Ovary (tissue), 9 donors: ENCODE data around the gene ELOVL2. TPM values are rescaled to one million over a fixed set of nuclear protein-coding genes. Genes with fewer than 3 reads are reported as not detected.
A peak's percentile ranks its signal among the peaks of the same experiment; 100 is the strongest.

ENCODE experiments used
- DNase-seq, 5 donors: peaks; one replicate each; pipeline ENCODE4 v3.0.0-alpha.2; 2019 to 2020
- H3K27ac ChIP-seq, 2 donors: fragments of 200-600 bp; one replicate each; pipeline versions ENCODE4 v1.5.1 to v1.8.0; 2019 to 2022
- H3K27me3 ChIP-seq: fragments of 200-600 bp; one replicate; pipeline ENCODE4 v1.8.0; 2022
- H3K36me3 ChIP-seq: fragments of 200-600 bp; sonication (generic); one replicate; pipeline ENCODE4 v1.5.1; 2019
- H3K4me1 ChIP-seq: one replicate; pipeline ENCODE4 v1.8.1; 2013; ENCODE audit warnings: mild to moderate bottlenecking, moderate library complexity; ENCODE audit not compliant: insufficient read depth
- H3K4me3 ChIP-seq: fragments of 200-600 bp; sonication (generic); one replicate; pipeline ENCODE4 v1.5.1; 2017
- H3K9me3 ChIP-seq, 2 donors: fragments of 200-600 bp in 1 of 2; sonication (generic) in 1 of 2; one replicate each; pipeline versions ENCODE4 v1.5.1 to v1.8.1; 2013 to 2019; ENCODE audit warnings: mild to moderate bottlenecking in 1 of 2, moderate library complexity in 1 of 2
- EP300 ChIP-seq: sonication (generic); formaldehyde crosslinking; IDR thresholded peaks from one replicate; pipeline ENCODE4 v1.6.1; 2017; ENCODE audit warnings: antibody characterized with exemption
- POLR2A ChIP-seq: fragments of 450-650 bp; IDR thresholded peaks from one replicate; pipeline ENCODE4 v1.6.1; 2017; ENCODE audit warnings: antibody characterized with exemption, mild to moderate bottlenecking, moderate library complexity
- WGBS, 3 donors: extraction: QIAGEN DNeasy Blood & Tissue Kit in 1 of 3; methylation state at CpG; one replicate each; pipeline versions ENCODE4 v1.1.5 to v1.1.7; 2013 to 2017; 5-methylcytosine and 5-hydroxymethylcytosine counted together
- intact Hi-C, 4 donors: fragments of 100-400 bp; cut with DNase I; formaldehyde crosslinking; loops; one replicate each; pipeline versions ENCODE4 v1.11.0 to v1.15.1; 2022 to 2023
- polyA plus RNA-seq, 2 donors: library from polyadenylated mRNA; stranded (reverse); fragments of 200-250 nt in 1 of 2; fragments of 350-450 nt in 1 of 2; fragmentation: Illumina TruSeq in 1 of 2; extraction: RNeasy Lipid Tissue Mini Kit (QIAGEN cat#74804) in 1 of 2; gene quantifications; one replicate each; pipeline ENCODE4 v1.2.3, GENCODE V29; 2013 to 2014
- total RNA-seq, 7 donors: library from RNA; depleted of rRNA in 2 of 7; stranded (reverse); fragments of >200 nt in 2 of 7; fragmentation: NEBNext Ultra II Directional in 3 of 7; extraction: Animal tissue kit (Norgen Biotek cat#: 25700) in 3 of 7; gene quantifications; one replicate each; pipeline versions ENCODE4 v1.1.0 to v1.2.4, GENCODE V29; 2016 to 2023
- TF ChIP-seq, protein P1 (sequence below), 3 donors: fragments of 450-650 bp in 2 of 3; fragments of 200-600 bp in 1 of 3; IDR thresholded peaks; one replicate each; pipeline versions ENCODE4 v1.5.1 to v1.8.0; 2016 to 2022; ENCODE audit warnings: antibody characterized with exemption in 3 of 3, mild to moderate bottlenecking in 1 of 3
- donor health status: DM: no; HTN: no; CAD: no; lungs with moderate emphysema.
- donor health status: DM: no; HTN: no; CAD: no.
- donor health status: Bipolar disorder and iron deficiency.
- donor health status: DM: yes; HTN: yes; CAD: no.
- donor health status: DM: no; HTN: no; CAD: no.
- donor health status: DM: yes; HTN: yes; CAD: no.

ELOVL2 gene
- total and polyA plus RNA-seq, 9 donors, result 0.11 to 1.4 (median 0.28) TPM; not detected in 1

DNA sequence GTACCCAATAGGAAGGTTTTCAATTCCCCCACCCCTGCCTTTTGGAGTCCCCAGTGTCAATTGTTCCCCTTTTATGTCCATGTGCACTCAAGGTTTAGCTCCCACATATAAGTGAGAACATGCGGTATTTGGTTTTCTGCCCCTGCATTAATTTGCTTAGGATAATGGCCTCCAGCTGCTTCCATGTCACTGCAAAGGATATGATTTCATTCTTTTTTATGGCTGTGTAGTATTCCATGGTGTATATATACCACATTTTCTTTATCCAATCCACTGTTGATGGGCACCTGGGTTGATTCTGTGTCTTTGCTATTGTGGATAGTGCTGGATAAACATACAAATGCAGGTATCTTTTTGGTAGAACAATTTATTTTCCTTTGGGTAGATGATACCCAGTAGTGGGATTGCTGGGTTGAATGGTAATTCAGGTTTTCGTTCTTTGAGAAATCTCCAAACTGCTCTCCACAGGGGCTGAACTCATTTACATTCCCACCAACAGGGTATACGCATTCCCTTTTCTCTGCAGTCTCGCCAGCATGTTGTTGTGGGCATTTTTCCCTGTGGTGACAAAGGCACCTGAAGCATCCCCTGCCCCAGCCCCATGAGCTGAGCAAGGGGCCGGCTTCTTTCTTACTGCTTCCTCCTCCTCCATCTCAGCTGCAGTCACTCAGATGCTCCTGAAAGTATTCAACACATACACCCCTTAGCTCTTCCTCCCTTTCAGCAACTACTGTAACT is 66.7 kb downstream of the ELOVL2 start:
- intact Hi-C loops, result no loop called here
- no peak overlapping the region for H3K4me3 ChIP-seq
- no peaks in the 10 kb centered on the region for H3K9me3 ChIP-seq
- no peak overlapping the region for H3K27ac ChIP-seq
- no peaks in the 10 kb centered on the region for H3K4me1 ChIP-seq
- TF ChIP-seq EP300, result no peak
- TF ChIP-seq, protein P1, sequence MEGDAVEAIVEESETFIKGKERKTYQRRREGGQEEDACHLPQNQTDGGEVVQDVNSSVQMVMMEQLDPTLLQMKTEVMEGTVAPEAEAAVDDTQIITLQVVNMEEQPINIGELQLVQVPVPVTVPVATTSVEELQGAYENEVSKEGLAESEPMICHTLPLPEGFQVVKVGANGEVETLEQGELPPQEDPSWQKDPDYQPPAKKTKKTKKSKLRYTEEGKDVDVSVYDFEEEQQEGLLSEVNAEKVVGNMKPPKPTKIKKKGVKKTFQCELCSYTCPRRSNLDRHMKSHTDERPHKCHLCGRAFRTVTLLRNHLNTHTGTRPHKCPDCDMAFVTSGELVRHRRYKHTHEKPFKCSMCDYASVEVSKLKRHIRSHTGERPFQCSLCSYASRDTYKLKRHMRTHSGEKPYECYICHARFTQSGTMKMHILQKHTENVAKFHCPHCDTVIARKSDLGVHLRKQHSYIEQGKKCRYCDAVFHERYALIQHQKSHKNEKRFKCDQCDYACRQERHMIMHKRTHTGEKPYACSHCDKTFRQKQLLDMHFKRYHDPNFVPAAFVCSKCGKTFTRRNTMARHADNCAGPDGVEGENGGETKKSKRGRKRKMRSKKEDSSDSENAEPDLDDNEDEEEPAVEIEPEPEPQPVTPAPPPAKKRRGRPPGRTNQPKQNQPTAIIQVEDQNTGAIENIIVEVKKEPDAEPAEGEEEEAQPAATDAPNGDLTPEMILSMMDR (IDR thresholded peaks at IDR 0.05), result no peak
- TF ChIP-seq POLR2A, result no peak
- WGBS, 3 donors, result 93% methylated on average over 5 of the region's 5 CpGs
- H3K27me3 ChIP-seq, result no peaks in the 10 kb centered on the region
- no peak for DNase-seq
- no peaks in the 10 kb centered on the region for H3K36me3 ChIP-seq

DNA sequence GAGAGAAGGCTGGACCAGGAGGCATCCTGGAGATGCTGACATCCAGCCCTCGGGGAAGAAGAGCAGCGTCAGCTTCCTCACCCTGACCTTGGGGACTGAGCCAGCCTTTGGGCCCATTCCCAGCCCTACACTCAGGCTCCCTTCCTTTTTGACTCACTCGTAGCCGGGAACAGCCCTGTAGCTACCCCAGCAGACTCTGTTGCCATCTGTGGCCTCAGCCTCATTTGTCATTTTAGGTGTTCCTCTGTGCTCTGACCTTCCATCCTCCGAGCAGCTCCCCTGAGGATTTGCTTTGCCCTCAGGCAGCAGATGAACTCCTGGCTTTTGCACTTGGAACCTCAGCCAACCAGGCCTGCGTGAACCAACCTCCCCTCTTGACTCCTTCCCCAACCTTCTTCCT is 67.5 kb downstream of the ELOVL2 start:
- no peak overlapping the region for H3K27ac ChIP-seq
- H3K36me3 ChIP-seq, result no peaks in the 10 kb centered on the region
- no peak overlapping the region for H3K4me3 ChIP-seq
- no peaks in the 10 kb centered on the region for H3K9me3 ChIP-seq
- no peaks in the 10 kb centered on the region for H3K4me1 ChIP-seq
- peak in 1 of 5 donors; percentile 34 for DNase-seq
- intact Hi-C loops, result no loop called here
- TF ChIP-seq EP300 (no peak), POLR2A (no peak)
- TF ChIP-seq, protein P1 (IDR thresholded peaks at IDR 0.05), result no peak
- no peaks in the 10 kb centered on the region for H3K27me3 ChIP-seq
- 23 to 61% (median 43%) methylated on average over 6 of the region's 6 CpGs for WGBS, 3 donors

DNA sequence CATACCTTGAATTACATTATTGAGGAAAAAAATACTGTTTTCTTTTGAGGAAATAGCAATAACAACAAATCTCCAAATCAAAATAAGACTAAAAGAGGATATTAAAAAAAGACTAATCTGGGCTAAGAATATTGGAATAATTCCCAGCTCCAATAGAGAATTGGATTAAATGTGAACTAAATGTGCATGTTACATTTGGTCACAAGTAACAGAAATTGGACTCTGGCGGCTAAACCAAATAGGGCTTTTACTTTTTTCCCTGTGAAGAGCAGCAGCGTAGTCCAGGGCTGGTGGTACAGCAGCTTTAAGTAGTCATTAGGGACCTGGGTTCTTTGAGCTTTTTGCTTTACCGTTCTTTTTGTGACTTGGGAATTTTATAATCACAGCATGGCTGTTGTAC is 71.9 kb downstream of the ELOVL2 start:
- TF ChIP-seq, protein P1 (IDR thresholded peaks at IDR 0.05), result no peak
- TF ChIP-seq POLR2A, result no peak
- no peak for TF ChIP-seq EP300
- Histone ChIP-seq H3K4me3 (no peak overlapping the region), H3K9me3 (no peaks in the 10 kb centered on the region), H3K27ac (no peak overlapping the region), H3K4me1 (no peaks in the 10 kb centered on the region), H3K27me3 (no peaks in the 10 kb centered on the region), H3K36me3 (no peaks in the 10 kb centered on the region)
- DNase-seq, result no peak
- intact Hi-C loops, result no loop called here
- WGBS, 3 donors, result 78 to 93% (median 91%) methylated on average over 3 of the region's 3 CpGs

DNA sequence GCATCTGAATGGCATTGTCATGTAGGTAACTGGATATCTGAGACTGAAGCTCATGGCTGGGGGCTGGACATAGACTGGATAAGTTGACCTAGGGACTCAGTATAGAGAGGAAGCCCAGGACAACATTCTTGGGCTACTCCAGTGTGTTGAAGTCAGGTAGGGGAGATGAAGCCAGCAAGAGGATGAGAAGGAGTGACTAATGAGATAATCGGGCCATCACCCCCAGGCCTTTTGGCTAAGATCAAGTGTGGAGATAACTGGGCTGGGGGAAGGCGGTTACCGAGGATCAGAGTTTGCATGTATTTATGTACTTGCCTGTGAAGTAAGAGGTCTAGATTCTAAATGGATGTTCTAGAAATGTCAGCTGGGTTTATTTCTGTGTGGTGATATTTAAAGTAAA is 73.4 kb downstream of the ELOVL2 start:
- Histone ChIP-seq H3K27ac (no peak overlapping the region), H3K4me3 (no peak overlapping the region), H3K9me3 (no peaks in the 10 kb centered on the region), H3K36me3 (no peaks in the 10 kb centered on the region), H3K27me3 (no peaks in the 10 kb centered on the region), H3K4me1 (no peaks in the 10 kb centered on the region)
- TF ChIP-seq POLR2A (no peak), EP300 (no peak)
- TF ChIP-seq, protein P1 (IDR thresholded peaks at IDR 0.05), result no peak
- DNase-seq, result no peak
- intact Hi-C loops, result no loop called here
- WGBS, 3 donors, result 86 to 98% (median 95%) methylated on average over 3 of the region's 3 CpGs
